ENCODE results near the gene ARMC2.

GRCh38 chr6:109000289-109000688, 152.1 kb downstream of the ARMC2 start:
- TF ChIP-seq CTCF (conservative IDR thresholded peaks at IDR 0.05; ENCODE audit: low read depth, low read length) = no peak
- no peak for TF ChIP-seq EZH2phosphoT487 (IDR thresholded peaks at IDR 0.05; ENCODE audit: borderline replicate concordance, low read length)
